GM10847 (cell line): ENCODE measurements around the gene VAC14.

Source experiments
- POLR2A ChIP-seq: IDR thresholded peaks from 2 replicates; pipeline ENCODE4 v1.6.1; 2011; ENCODE audit not compliant: insufficient read length; ENCODE audit errors: extremely low read depth

VAC14 gene

DNA sequence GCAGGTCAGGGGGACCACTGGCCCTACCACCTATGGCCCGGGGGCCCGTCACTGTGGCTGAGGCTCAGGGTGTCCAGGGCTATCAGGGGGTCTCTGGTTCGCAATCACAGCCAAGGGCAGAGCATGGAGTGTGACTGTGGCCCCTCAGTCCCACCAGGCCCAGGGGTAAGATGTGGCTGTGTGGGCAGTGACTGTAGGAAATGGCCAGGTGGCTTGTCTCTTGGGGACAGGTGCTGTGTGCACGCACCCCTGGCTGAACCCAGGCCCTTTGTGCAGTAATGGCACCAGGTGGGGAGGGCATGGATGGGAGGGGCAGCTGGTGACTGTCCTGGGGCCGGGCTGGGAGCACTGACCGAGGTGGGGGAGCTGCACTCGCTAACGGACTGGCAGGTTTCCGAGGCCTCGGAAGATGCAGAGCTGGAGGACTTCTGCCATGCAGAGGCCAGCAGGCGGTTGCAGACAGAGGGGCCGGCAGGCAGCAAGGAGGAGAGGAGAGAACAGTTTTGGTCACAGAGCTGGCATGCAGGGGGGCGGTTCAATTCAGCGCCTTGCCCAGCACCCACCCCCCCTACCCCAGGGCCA lies 135.8 kb downstream of the VAC14 start:
- no peak for TF ChIP-seq POLR2A

GRCh38 chr16:70664325-70665112 lies 136.4 kb downstream of the VAC14 start:
- TF ChIP-seq POLR2A, result no peak

- no peak for TF ChIP-seq POLR2A
These were observed 137.2 kb downstream of the VAC14 start for GRCh38 chr16:70663524-70664324.

- no peak for TF ChIP-seq POLR2A
These were observed 137.9 kb downstream of the VAC14 start for GRCh38 chr16:70662991-70663523.

GRCh38 chr16:70661918-70662641 lies 138.9 kb downstream of the VAC14 start:
- TF ChIP-seq POLR2A, result no peak

GRCh38 chr16:70661534-70661917 lies 139.4 kb downstream of the VAC14 start:
- no peak for TF ChIP-seq POLR2A

GRCh38 chr16:70660672-70661350 lies 140.1 kb downstream of the VAC14 start:
- TF ChIP-seq POLR2A, result no peak

- no peak for TF ChIP-seq POLR2A
These were observed 140.8 kb downstream of the VAC14 start for GRCh38 chr16:70659953-70660671.

GRCh38 chr16:70659546-70659945 lies 141.4 kb downstream of the VAC14 start:
- no peak for TF ChIP-seq POLR2A

- TF ChIP-seq POLR2A, result no peak
These were observed 142.0 kb downstream of the VAC14 start for GRCh38 chr16:70658921-70659320.

- no peak for TF ChIP-seq POLR2A
These were observed 143.0 kb downstream of the VAC14 start for GRCh38 chr16:70657956-70658355.

DNA sequence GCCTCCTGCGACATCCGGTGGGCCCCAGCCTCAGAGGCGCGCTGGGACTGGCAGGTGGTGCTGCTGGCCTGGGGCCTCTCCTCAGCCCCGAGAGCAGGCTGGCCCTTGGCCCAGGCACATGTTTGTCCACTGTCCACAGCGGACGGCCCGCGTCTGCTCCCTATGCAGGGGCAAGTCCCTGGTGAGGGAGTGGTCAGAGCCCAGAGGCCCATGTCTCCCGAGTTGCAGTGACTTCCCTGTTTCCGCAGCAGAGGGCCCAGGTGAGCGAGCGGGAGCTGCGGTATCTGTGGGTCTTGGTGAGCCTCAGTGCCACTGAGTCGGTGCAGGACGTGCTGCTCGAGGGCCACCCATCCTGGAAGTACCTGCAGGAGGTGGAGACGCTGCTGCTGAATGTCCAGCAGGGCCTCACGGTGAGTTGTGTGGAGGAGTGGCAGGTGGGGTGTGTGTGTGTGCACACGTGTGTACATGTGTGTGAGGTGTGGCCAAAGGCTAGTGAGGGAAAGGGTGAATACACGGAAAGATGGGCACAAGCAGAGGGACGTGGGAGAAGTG lies 144.2 kb downstream of the VAC14 start:
- TF ChIP-seq POLR2A, result no peak

- no peak for TF ChIP-seq POLR2A
These were observed 144.8 kb downstream of the VAC14 start for GRCh38 chr16:70656065-70656711.
